ENCODE data around the gene SURF1. TPM values are rescaled to one million over a fixed set of nuclear protein-coding genes. Genes with fewer than 3 reads are reported as not detected.
"Not testable (repeated sequence)": the region's sequence is repeated elsewhere in the genome, so short reads cannot be mapped to it uniquely, and the experiment has no call there.

The SURF1 gene
- total RNA-seq, 1 experiment from 2014 or later, result 45.6 TPM

- POLR2A ChIA-PET, result no interaction called here
- BruUV-seq (replicated peaks), result no TSS peak
- DNase-seq (ENCODE audit: low read depth, low spot score), result no peak
- Histone ChIP-seq H3K4me3 (ENCODE audit: low read depth in 2 of 2, low read length in 2 of 2) (peak within 1 kb of the TSS; percentile 75 to 90), H3K36me3 (ENCODE audit: control insufficient read depth, insufficient read depth, low read length) (peaks cover 8% of the 10 kb centered on the region), H3K9me3 (ENCODE audit: control insufficient read depth, insufficient read depth, low read depth, low read length) (no peaks in the 10 kb centered on the region), H3K27me3 (ENCODE audit: control insufficient read depth, insufficient read depth, low read length) (no peaks in the 10 kb centered on the region), H3K4me1 (ENCODE audit: control insufficient read depth, insufficient read depth, low read length) (peaks cover 6% of the 10 kb centered on the region), H3K27ac (ENCODE audit: low read length) (peak within 1 kb of the TSS; percentile 88)
- CTCF ChIA-PET, result no interaction called here
- TF ChIP-seq, protein P1, sequence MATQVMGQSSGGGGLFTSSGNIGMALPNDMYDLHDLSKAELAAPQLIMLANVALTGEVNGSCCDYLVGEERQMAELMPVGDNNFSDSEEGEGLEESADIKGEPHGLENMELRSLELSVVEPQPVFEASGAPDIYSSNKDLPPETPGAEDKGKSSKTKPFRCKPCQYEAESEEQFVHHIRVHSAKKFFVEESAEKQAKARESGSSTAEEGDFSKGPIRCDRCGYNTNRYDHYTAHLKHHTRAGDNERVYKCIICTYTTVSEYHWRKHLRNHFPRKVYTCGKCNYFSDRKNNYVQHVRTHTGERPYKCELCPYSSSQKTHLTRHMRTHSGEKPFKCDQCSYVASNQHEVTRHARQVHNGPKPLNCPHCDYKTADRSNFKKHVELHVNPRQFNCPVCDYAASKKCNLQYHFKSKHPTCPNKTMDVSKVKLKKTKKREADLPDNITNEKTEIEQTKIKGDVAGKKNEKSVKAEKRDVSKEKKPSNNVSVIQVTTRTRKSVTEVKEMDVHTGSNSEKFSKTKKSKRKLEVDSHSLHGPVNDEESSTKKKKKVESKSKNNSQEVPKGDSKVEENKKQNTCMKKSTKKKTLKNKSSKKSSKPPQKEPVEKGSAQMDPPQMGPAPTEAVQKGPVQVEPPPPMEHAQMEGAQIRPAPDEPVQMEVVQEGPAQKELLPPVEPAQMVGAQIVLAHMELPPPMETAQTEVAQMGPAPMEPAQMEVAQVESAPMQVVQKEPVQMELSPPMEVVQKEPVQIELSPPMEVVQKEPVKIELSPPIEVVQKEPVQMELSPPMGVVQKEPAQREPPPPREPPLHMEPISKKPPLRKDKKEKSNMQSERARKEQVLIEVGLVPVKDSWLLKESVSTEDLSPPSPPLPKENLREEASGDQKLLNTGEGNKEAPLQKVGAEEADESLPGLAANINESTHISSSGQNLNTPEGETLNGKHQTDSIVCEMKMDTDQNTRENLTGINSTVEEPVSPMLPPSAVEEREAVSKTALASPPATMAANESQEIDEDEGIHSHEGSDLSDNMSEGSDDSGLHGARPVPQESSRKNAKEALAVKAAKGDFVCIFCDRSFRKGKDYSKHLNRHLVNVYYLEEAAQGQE (IDR thresholded peaks at IDR 0.05; ENCODE audit: insufficient read depth in 1 of 2, low read depth in 2 of 2, low read length in 1 of 2), result peak in 1 of 2 experiments; percentile 52; a peak in 1 of 4 replicates
- TF ChIP-seq TCF7L2 (IDR thresholded peaks at IDR 0.05; ENCODE audit: low read depth, low read length) (0 out of 2 replicates have a peak, but pooled peaks have one; percentile 24), SIN3A (IDR thresholded peaks at IDR 0.05; ENCODE audit: borderline replicate concordance, insufficient read depth, low read depth, low read length) (peak; percentile 62; the same call in 1 of the 2 replicates), POLR2AphosphoS5 (IDR thresholded peaks at IDR 0.05; ENCODE audit: low read depth, low read length) (peak; percentile 89)
- TF ChIP-seq, protein P2, sequence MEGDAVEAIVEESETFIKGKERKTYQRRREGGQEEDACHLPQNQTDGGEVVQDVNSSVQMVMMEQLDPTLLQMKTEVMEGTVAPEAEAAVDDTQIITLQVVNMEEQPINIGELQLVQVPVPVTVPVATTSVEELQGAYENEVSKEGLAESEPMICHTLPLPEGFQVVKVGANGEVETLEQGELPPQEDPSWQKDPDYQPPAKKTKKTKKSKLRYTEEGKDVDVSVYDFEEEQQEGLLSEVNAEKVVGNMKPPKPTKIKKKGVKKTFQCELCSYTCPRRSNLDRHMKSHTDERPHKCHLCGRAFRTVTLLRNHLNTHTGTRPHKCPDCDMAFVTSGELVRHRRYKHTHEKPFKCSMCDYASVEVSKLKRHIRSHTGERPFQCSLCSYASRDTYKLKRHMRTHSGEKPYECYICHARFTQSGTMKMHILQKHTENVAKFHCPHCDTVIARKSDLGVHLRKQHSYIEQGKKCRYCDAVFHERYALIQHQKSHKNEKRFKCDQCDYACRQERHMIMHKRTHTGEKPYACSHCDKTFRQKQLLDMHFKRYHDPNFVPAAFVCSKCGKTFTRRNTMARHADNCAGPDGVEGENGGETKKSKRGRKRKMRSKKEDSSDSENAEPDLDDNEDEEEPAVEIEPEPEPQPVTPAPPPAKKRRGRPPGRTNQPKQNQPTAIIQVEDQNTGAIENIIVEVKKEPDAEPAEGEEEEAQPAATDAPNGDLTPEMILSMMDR (IDR thresholded peaks at IDR 0.05), result no peak
- in situ Hi-C loops (cut with HindIII; ENCODE audit: low pct_unique_long_range_greater_than_20kb, low sequenced_read_pairs), result no loop called here
- peak; percentile 97 for ATAC-seq
- intact Hi-C loops (cut with micrococcal nuclease; ENCODE audit: unreplicated experiment), result no loop called here
Observed at GRCh38 chr9:133335924-133336811, 20.1 kb downstream of the SURF1 start, which contains the start of gene SURF6. SURF6 (minus strand) TSS chr9:133336188; CDS start chr9:133336132, 56 bp downstream.

DNA sequence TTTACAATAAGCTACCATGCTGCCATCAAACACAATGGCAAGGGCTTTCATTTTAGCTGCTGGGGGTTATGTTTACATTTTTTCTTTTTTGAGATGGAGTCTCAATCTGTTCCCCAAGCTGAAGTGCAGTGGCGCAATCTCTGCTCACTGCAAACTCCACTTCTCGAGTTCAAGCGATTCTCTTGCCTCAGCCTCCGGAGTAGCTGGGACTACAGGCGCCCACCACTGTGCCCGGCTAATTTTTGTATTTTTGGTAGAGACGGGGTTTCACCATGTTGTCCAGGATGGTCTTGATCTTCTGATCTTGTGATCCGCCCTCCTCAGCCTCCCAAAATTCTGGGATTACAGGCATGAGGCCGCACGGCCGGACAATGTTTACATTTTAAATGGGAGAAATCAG is 21.4 kb downstream of the SURF1 start:
- H3K9me3 ChIP-seq (ENCODE audit: control insufficient read depth, insufficient read depth, low read depth, low read length); H3K27me3 ChIP-seq (ENCODE audit: control insufficient read depth, insufficient read depth, low read length); intact Hi-C loops (cut with micrococcal nuclease; ENCODE audit: unreplicated experiment); CTCF ChIA-PET; H3K4me1 ChIP-seq (ENCODE audit: control insufficient read depth, insufficient read depth, low read length); ATAC-seq; H3K36me3 ChIP-seq (ENCODE audit: control insufficient read depth, insufficient read depth, low read length); BruUV-seq (replicated peaks); DNase-seq (ENCODE audit: low read depth, low spot score); in situ Hi-C loops (cut with HindIII; ENCODE audit: low pct_unique_long_range_greater_than_20kb, low sequenced_read_pairs): not testable (repeated sequence)
- peak overlapping the region; percentile 75 to 90 for H3K4me3 ChIP-seq (ENCODE audit: low read depth in 2 of 2, low read length in 2 of 2)
- H3K27ac ChIP-seq (ENCODE audit: low read length), result peak overlapping the region; percentile 88
- POLR2A ChIA-PET, result interaction anchor here (0.6 kb wide), 1 partner anchor 311 kb away, joined by 4 read pairs; no protein-coding TSS in a partner anchor

GRCh38 chr9:133334161-133334560 is 22.1 kb downstream of the SURF1 start:
- ATAC-seq, result no peak
- H3K27ac ChIP-seq (ENCODE audit: low read length), result no peak overlapping the region; the same call in 1 of the 2 replicates
- no TSS peak for BruUV-seq (replicated peaks)
- H3K4me3 ChIP-seq (ENCODE audit: low read depth in 2 of 2, low read length in 2 of 2), result no peak overlapping the region
- POLR2A ChIA-PET, result no interaction called here
- in situ Hi-C loops (cut with HindIII; ENCODE audit: low pct_unique_long_range_greater_than_20kb, low sequenced_read_pairs), result no loop called here
- H3K4me1 ChIP-seq (ENCODE audit: control insufficient read depth, insufficient read depth, low read length), result peaks cover 6% of the 10 kb centered on the region
- H3K27me3 ChIP-seq (ENCODE audit: control insufficient read depth, insufficient read depth, low read length), result no peaks in the 10 kb centered on the region
- no peak for DNase-seq (ENCODE audit: low read depth, low spot score)
- peaks cover 8% of the 10 kb centered on the region for H3K36me3 ChIP-seq (ENCODE audit: control insufficient read depth, insufficient read depth, low read length)
- TF ChIP-seq SIN3A (IDR thresholded peaks at IDR 0.05; ENCODE audit: borderline replicate concordance, insufficient read depth, low read depth, low read length), result no peak
- no peak for TF ChIP-seq TCF7L2 (IDR thresholded peaks at IDR 0.05; ENCODE audit: low read depth, low read length)
- TF ChIP-seq, protein P1 (IDR thresholded peaks at IDR 0.05; ENCODE audit: insufficient read depth in 1 of 2, low read depth in 2 of 2, low read length in 1 of 2), result no peak
- no peak for TF ChIP-seq POLR2AphosphoS5 (IDR thresholded peaks at IDR 0.05; ENCODE audit: low read depth, low read length)
- TF ChIP-seq, protein P2 (IDR thresholded peaks at IDR 0.05), result no peak
- CTCF ChIA-PET, result no interaction called here
- no peaks in the 10 kb centered on the region for H3K9me3 ChIP-seq (ENCODE audit: control insufficient read depth, insufficient read depth, low read depth, low read length)
- intact Hi-C loops (cut with micrococcal nuclease; ENCODE audit: unreplicated experiment), result no loop called here
